GM19463 (cell line): Measurements from ENCODE around the gene STAT2.

ENCODE experiments used
- ATAC-seq: cut with Tn5 transposase; IDR thresholded peaks from one replicate; pipeline ENCODE4 v1.9.1; 2021; ENCODE audit warnings: mild to moderate bottlenecking, moderate library complexity; ENCODE audit not compliant: unreplicated experiment

Gene STAT2

GRCh38 chr12:56298828-56299227, 61.1 kb downstream of the STAT2 start:
- no peak for ATAC-seq

- ATAC-seq: no peak
Observed at GRCh38 chr12:56297400-56297799, 62.5 kb downstream of the STAT2 start.

- no peak for ATAC-seq
Observed at GRCh38 chr12:56296295-56296694, 63.6 kb downstream of the STAT2 start.

- no peak for ATAC-seq
Observed at GRCh38 chr12:56293795-56294194, 66.1 kb downstream of the STAT2 start.
